Esophagus squamous epithelium (tissue), 4 donors: ENCODE measurements around the gene MTG2.

Experiments
- POLR2A ChIP-seq, 4 donors: fragments of 450-650 bp; IDR thresholded peaks; one replicate each; pipeline ENCODE4 v1.6.1; 2017; ENCODE audit warnings: antibody characterized with exemption in 4 of 4, mild to moderate bottlenecking in 4 of 4, moderate library complexity in 3 of 4
- TF ChIP-seq, protein P1 (sequence below), 6 experiments: fragments of 450-650 bp in 4 of 6; fragments of 200-600 bp in 2 of 6; sonication (generic) in 2 of 6; IDR thresholded peaks; one replicate each; pipeline ENCODE4 v1.5.1; 2016 to 2019; ENCODE audit warnings: antibody characterized with exemption in 6 of 6, mild to moderate bottlenecking in 4 of 6, moderate library complexity in 4 of 6

- TF ChIP-seq, protein P1, sequence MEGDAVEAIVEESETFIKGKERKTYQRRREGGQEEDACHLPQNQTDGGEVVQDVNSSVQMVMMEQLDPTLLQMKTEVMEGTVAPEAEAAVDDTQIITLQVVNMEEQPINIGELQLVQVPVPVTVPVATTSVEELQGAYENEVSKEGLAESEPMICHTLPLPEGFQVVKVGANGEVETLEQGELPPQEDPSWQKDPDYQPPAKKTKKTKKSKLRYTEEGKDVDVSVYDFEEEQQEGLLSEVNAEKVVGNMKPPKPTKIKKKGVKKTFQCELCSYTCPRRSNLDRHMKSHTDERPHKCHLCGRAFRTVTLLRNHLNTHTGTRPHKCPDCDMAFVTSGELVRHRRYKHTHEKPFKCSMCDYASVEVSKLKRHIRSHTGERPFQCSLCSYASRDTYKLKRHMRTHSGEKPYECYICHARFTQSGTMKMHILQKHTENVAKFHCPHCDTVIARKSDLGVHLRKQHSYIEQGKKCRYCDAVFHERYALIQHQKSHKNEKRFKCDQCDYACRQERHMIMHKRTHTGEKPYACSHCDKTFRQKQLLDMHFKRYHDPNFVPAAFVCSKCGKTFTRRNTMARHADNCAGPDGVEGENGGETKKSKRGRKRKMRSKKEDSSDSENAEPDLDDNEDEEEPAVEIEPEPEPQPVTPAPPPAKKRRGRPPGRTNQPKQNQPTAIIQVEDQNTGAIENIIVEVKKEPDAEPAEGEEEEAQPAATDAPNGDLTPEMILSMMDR (IDR thresholded peaks at IDR 0.05): no peak
- TF ChIP-seq POLR2A (IDR thresholded peaks at IDR 0.05): no peak
Measured at GRCh38 chr20:62160253-62160652, 22.6 kb upstream of the MTG2 start.
